Hematopoietic multipotent progenitor cell (in vitro differentiated cells): ENCODE results near the gene THBD. TPM values are rescaled to one million over a fixed set of nuclear protein-coding genes. Genes with fewer than 3 reads are reported as not detected.

Source experiments
- DNase-seq, 3 donors: peaks; one replicate each; pipeline ENCODE4 v3.0.0-alpha.2; 2011 to 2015; ENCODE audit warnings: low read depth in 2 of 3, low spot score in 2 of 3
- total RNA-seq: library from RNA; depleted of rRNA; stranded (reverse); fragments of >200 nt; gene quantifications from one replicate; pipeline ENCODE4 v1.2.3, GENCODE V29; 2012

THBD gene
- total RNA-seq, 1 donor = 1.3 TPM

GRCh38 chr20:23084845-23085365 is 35.4 kb upstream of the THBD start:
- no peak for DNase-seq

DNA sequence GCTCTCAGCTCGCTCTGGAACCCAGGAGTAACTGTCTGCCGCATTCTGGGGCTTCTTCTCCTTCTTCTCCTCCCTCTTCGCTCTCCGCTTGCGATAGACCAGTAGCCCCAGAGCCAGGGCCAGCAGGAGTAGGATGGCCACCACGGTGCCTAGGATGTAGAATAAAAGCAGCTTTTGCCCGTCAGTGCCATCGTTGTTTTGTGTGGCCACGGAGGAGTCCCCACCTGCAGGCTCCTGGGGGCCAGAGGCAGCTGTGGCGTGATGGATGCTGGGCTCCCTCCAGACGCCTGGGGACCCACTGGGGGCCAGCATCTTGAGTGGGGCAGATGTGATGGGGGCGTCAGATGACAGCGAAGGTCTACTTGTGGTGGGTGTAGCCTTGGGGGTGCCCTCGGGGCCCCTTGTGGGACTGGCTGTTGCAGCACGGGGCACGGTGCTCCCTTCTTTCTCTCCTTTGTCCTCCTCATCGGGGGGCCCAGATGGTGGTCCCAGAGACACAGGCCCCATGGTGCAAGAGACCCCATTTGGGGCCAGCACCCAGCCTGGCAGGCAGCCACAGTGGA is 34.9 kb upstream of the THBD start:
- no peak for DNase-seq

DNA sequence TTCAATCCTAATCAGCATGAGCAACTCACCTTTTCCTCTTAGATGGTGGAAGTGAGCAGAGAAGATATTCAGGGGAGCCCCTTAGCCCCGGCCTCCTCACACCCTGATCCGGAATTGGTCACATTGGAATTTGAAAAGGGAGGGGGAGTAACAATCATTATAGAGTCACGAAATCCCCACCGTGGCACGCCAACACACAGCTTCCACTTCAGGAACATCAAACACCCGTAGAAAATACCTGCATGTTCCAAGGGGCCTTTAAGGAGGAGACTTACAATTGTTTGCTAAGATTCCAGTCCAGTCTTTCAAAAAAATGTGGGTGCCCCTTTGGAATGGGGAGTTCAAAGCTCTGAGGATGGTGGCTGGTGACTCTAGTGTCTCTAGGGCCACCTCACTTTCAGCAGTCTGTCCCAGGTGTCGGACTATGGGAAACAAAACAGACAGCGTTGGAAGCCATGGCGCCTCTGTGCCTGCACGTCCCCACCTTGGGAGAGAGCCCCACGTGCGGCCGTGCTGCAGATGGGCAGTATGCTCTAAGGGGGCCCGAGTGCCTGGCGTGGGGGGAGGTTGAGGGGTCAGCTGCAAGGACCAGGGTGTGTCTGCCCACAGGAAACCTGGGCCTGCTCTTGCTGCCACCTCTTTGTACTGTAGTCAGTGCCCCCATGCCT is 34.2 kb upstream of the THBD start:
- no peak for DNase-seq

DNA sequence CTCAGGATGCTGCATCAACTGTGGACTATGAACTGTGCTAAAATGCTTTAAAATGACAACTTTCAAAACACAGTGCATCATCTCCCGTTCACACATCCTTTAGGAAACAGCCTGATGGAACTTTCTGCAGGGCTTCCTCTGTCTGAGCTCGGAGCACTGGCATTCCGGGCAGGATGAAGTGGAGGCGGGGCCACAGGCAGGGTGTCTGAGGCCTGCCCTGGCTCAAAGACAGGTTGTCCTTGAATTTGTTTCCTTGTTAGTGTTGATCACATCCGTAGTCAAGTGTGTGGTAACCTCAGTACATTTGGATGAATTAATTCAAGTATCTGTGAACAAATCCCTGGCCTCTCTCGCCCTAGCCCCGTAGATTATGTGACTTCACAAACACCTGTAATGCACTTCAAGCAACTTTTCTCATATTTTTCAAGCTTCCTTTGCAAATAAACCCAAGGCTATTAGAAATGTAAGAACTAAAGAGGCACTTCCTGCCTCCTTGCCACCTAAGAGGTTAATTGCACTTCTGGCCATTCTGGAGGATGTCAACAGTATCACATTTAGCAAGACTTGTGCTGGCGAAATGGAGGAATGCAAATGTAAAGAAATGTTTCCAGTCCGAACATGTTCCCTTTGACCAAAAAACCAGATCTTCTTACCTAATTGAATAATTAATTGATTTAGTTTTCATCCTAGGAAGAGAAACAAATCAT is 33.5 kb upstream of the THBD start:
- DNase-seq = no peak

GRCh38 chr20:23081263-23081819 is 31.9 kb upstream of the THBD start:
- DNase-seq = no peak

GRCh38 chr20:23080521-23080920 is 31.0 kb upstream of the THBD start:
- DNase-seq = no peak

- DNase-seq = no peak
Measured at GRCh38 chr20:23079926-23080325, 30.5 kb upstream of the THBD start.

DNA sequence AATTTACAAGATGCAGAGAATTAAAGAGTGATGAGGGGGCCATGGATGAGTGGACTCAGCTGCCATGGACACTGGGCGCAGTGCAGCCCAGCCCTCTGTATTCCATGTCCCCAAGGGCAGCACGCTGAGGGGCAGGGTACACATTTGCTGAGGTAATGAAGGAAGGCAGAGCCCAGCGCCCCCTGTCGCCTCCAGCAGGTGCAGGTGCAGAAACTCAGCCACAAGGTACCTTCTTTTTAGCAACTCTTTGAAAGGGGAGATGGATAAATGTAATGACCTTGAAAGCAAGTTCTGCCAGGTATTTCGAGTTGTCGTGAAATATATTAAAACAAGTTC is 29.5 kb upstream of the THBD start:
- DNase-seq = no peak

- DNase-seq = no peak
Measured at GRCh38 chr20:23078351-23079015, 29.0 kb upstream of the THBD start.

GRCh38 chr20:23077277-23077676 is 27.8 kb upstream of the THBD start:
- no peak for DNase-seq

- DNase-seq = no peak
Measured at GRCh38 chr20:23074052-23074451, 24.6 kb upstream of the THBD start.

- DNase-seq = no peak
Measured at GRCh38 chr20:23072892-23073586, 23.6 kb upstream of the THBD start.

GRCh38 chr20:23071996-23072395 is 22.5 kb upstream of the THBD start:
- DNase-seq = no peak

- no peak for DNase-seq
Measured at GRCh38 chr20:23071398-23071797, 21.9 kb upstream of the THBD start.

GRCh38 chr20:23069108-23069507 is 19.6 kb upstream of the THBD start:
- DNase-seq = no peak

- no peak for DNase-seq
Measured at GRCh38 chr20:23068283-23068682, 18.8 kb upstream of the THBD start.

- DNase-seq = no peak
Measured at GRCh38 chr20:23066772-23067171, 17.3 kb upstream of the THBD start.

DNA sequence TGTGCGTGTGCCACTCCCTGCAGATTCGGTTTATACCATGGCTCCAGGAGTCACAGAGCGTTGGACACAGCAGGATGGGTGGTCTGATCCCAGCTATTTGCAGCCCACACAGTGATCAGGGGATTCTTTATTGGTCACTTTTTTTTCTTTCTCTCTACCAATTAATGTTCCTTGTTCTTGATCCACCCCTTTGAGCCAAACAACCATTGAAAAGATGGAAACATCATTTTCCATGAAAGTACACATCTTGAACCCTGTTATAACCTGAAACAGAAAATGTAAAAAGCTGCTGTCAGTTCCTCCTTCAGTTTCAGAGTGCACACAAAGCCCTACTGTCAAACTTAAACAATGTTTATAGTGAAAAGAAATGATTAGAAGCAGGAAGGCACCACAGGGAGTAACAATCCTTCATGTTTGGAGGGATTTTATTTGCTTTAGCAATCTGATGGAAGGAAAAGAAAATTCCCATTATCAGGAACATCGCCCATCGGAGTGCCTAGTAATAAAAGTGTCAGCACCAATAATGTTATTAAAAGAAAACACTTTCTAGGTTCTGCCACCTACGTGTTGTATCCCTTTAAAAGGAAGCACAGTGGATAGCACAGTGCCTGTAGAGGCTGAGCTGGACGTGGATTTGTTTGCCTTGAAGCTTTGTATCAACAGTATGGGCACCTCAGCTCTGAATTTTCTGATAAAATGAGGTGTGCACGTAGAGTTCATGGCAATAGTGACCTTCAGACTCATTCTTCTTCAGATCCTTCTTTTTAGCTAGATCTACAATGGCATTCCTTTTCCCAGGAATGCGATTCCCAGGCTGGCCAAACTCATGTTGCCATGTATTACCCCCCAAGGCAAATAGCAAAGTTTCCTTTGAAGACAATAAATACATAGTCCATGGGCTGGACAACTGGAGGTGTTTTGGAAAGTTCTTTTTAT is 16.1 kb upstream of the THBD start:
- no peak for DNase-seq

- no peak for DNase-seq
Measured at GRCh38 chr20:23063581-23063980, 14.1 kb upstream of the THBD start.

DNA sequence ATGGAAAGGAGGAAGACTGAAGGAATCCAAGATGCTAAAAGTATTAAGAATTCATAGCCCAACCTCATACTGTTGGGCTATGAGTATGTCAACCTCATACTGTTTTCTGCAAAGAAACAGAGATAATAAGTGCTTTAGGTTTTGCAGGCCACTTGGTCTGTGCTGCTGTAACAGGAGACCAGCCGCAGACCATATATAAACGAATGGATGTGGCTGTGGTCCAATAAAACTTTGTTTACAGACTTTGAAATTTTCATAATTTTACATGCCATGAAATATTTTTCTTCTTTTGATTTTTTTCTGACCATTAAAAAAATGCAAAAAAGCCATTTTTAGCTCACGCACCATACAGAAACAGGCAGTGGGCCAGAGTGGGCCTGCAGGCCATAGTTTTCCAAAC is 13.7 kb upstream of the THBD start:
- no peak for DNase-seq
